Posterior cingulate gyrus (tissue), 11 donors: ENCODE data around the gene RNF220.

Experiments
- DNase-seq, 10 donors: peaks; one replicate each; pipeline versions ENCODE4 v3.0.0 to v3.0.0-alpha.2; 2020 to 2021; ENCODE audit warnings: mixed read lengths in 3 of 10
- intact Hi-C: fragments of 100-400 bp; cut with DNase I; formaldehyde crosslinking; loops from one replicate; pipeline ENCODE4 v1.15.1; 2023

The RNF220 gene

DNA sequence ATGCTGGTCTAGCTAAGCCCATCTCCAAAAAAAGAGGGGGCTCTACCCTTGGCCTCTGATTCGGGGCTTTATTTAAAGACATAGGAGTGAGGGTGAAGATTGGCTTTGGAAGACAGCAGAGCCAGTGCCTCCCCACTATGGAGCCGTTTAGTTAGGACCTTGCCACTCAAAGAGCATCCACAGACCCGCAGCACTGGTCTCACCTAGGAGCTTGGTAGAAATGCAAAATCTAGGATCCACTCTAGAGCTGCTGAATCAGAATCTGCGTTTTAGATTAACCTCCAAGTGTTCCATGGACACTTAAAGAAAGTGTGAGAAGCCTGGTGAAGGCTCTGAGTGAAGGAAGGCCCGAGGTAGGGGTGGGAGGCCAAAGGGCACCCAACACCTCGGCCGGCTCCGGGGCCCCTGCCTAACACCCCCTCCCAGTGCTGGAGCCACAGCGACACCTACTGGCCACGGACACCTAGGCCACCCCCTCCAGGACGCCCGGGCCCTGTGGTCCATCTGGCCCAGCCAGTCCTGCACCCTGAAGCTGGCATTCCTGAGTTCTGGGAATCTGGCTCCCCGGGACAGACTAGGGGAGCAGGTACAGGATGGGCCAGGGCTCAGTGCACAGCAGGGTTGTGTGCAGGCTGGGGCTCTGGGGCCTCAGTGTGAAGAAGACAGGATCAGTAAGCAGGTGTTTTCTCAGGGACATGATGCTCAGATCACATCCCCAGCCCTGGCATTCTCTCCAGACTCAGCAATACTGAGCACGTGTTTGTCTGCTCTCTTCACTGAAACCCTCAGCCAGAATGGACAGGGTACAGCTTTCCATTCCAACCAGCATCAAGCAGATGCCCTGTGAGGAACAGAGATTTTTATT is 190.0 kb downstream of the RNF220 start:
- peak; percentile 63 to 97 (median 89) for DNase-seq
- intact Hi-C loops: loop anchor here (2.0 to 10.0 kb wide), 3 partner anchors 188 to 380 kb away; partner anchors contain the start of genes DMAP1 and RNF220

DNA sequence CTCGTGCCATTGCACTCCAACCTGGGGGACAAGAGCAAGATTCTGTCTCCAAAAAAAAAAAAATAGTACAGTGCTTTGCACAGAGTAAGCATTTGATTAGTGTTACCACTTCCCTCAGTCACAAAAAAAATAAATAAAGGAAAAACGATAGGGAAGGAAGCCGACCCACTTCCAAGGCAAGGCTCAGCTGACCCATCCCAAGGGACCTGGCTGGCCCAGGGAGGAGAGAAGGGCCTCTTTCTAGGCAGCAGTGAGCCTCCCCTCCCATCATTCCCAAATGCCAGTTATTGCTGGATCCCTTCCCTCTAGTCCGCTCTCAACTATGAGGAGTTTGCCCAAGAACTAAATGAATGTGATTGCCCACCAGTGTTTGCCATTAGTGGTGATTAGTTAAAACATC is 191.5 kb downstream of the RNF220 start:
- intact Hi-C loops: loop anchor here (10.0 kb wide), 1 partner anchor 382 kb away; the partner anchor contains the start of gene DMAP1

DNA sequence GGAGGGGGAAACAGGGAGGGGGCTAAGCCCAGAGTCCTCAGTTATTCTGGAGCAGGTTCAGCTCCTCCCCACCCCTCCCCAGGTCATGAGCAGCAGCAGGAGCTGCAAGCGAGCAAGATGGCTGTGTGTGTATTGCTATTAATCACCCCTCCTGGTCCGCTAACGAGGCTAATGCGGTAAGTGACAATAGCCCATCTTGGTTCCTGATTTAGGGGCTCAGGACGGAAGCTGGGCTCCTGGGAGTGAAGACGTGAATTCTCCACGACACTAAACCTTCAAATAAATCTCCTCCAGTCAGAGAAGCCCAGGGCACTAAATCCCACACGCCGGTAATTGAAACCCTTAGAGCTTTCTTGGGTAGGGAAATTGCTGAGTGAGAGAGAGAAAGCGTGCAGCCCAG is 193.1 kb downstream of the RNF220 start:
- intact Hi-C loops: loop anchor here (10.0 kb wide), 1 partner anchor 383 kb away; the partner anchor contains the start of gene DMAP1
- no peak for DNase-seq

More for the DNA sequence above, 191.5 kb downstream of the RNF220 start:
- peak in 1 of 10 donors; percentile 52 for DNase-seq

DNA sequence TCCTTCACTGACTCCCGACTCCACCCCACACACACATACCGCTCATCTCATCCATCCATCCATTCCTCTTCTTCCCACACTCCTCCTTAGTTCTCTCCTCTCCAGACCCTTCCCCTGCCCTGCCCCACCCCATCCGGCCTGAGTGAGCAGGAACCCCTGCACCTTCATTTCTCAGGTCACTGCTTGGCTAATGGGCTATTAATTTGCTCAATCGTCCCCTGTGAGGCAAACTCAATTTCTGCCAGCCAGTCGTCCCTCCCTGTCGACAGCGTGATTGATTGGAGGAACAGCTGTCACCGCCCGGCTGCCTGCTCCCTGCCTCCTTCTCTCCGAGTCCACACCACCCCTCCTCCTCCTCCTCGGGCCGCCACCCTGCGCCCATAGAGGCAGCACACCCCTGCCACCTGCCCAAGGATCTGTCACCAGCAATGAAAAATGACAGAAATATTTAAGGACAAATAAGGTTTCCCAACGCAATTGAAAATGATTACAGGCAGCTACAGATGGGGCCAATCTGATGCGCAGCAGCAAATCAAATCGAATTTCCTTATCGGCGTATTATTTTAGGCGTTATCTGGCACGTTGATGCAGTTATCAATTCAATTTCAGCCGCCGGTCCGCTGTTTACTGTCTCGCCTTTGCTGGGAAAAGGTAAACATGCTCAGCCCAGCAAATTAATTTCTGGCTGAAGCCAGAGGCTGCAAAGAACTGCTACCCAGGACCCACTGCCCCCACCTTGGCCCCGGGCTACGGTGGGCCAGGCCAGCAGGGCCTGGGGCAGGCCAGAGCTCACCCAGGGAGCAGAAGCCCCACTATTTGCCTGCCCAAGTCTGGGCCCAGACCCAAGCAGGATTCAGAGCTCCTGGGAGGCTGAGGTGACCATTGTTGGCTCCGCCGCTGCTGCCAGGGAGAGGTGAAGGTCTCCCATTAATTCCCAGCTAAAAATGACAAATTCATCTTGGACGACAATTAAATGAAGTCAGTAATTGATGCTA is 197.9 kb downstream of the RNF220 start:
- intact Hi-C loops: no loop called here
- DNase-seq: peak in 3 of 10 donors; percentile 42 to 87 (median 82)

DNA sequence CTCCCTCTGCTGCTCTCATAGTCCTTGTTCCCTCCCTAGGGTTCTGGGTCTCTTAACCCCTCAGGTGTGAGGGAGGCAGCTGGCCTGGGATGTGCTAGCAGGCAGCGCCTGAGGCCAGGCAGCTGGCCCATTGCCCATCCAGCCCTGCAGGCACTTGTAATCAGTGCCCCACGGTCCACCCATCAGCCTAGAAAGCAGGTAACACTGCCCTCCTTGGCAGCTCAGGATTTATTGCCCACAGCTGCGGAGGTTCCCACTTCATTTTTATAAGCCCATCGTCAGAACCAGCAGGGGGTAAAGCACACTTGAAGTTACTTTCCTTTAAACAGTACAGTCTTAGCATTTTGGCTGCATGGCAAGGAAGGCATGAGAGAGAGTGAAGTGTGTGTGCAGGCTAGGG is 198.7 kb downstream of the RNF220 start:
- intact Hi-C loops: no loop called here
- DNase-seq: peak in 1 of 10 donors; percentile 56

DNA sequence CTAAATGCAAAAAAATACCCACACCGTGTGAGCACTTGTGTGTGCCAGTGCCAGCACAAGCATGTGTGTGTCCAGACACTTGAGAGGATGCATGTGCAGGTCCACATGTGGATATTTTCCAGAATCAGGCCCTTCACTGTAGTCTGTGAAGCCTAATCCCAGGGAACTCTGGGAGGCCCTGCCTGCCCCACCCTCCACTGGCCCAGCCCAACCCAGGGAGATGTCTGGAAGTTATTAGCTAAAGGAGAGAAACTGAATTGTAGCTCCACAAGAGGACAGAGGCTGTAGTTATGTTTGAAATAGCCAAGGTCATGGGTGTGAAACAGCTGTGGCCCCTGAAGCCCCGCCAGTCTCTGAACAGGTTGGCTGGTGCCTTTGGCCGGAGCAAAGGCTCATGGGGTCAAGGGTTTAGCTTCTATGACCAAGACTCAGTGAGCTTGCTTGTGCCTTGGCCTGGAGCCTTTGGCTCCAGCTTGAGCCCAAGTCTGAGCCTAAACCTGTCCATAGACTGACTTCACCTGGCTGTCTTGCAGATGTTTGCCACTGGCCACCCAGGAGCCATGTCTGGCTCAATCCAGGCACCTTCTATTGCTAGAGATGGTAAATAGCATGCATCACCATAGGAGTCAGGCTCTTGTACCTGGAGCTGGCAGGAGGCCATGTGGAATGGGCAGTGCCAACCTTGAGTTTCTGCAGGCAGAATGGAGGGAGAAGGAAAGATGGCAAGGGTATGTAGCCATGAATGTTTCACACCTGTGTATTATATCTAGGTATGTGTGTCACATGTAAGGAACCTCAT is 199.3 kb downstream of the RNF220 start:
- intact Hi-C loops: no loop called here
- peak in 1 of 10 donors; percentile 57 for DNase-seq

DNA sequence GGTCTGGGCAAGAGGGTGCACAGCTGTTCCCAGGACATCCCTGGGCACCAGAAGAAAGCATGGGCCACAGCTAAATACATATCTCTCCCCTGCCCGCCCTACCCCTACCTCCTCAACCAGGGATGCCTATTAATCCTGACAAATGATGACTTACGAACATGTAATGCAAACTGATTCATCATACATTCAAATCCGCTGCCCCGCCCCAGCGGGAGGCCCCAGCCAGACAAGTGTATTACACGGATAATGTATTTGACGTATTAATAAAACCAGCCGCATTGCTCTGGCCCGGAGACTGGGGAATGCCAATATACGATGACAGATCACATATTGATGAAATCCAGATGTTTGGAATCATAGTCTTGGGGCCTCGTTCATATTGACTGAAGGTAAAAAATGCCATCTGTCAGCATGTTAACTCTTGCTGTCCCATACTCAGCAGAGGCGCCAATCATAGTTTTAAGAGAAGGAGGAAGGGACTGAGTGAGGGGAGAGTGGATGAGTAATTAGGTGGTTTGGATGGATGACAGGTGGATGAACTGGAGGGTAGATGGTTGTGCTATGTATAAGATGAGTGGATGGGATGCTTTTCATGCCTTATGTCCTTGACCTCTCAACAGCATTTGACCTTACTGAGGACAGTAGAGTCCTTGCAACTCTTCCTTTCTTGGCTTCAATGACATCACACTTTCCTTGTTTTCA is 201.0 kb downstream of the RNF220 start:
- intact Hi-C loops: loop anchor here (5.0 kb wide), 1 partner anchor 46 kb away; no protein-coding TSS in a partner anchor
- peak in 1 of 10 donors; percentile 48 for DNase-seq

DNA sequence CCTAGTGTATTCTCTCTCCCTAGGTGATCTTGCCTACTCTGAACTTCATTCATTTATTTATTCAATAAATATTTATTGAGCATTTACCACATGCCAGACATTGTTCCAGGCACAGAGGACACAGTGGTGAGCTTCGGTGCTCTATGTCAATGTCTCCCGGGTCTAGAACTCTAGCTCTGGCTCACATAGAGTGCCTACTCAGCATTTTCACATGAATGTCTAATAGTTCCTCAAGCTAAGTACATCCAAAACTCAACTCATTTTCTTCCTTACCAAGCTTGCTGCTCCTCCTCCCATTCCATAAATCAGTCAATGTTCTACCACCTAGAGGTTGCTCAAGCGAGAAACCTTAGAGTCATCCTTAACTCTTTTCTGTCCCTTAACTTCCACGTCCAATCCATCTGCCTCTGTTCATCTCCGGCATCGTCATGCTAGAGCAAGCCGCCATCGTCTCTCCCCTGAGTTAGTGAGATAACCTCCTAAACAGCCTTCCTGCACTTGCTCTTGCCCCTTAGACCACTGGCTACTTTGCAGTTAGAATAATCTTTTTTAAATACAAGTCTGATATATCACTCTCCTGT is 201.7 kb downstream of the RNF220 start:
- intact Hi-C loops: loop anchor here (5.0 kb wide), 1 partner anchor 46 kb away; no protein-coding TSS in a partner anchor
- no peak for DNase-seq

DNA sequence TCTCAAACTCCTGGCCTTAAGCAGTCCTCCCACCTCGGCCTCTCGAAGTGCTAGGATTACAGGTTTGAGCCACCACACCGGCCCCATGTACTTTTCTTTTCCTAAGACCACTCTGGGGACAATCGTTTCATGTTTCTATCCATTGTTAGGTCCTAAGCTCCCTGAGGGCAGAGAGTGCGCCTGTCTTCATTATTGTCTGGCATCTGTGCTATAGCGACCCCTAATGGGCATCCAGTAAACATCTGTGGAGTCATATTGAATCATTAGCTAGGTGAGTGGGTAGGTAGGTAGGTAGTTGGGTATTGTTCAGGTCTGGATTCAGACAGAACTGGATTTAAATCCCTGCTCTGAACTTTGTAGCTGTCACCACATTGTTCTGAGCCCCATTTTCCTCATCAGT is 203.1 kb downstream of the RNF220 start:
- intact Hi-C loops: loop anchor here (5.0 kb wide), 1 partner anchor 44 kb away; no protein-coding TSS in a partner anchor
- no peak for DNase-seq

DNA sequence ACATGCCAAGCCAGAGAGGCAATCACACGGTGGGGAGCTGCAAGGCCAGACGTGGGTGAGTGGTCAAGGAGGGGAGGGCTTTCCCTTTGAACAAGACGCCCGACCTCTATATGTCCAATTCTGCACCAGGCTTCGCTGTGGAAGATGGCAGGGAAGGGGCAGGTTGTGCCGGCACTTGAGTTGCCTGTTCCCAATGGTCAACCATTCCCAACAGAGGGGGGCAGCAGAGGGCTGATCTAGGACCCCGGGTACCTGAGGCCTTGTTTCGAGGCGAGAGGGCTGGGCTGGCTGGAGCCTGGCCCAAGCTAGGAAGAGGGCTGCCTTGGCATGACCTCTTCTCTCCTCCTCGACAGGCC is 204.3 kb downstream of the RNF220 start:
- intact Hi-C loops: loop anchor here (5.0 kb wide), 1 partner anchor 43 kb away; no protein-coding TSS in a partner anchor

DNA sequence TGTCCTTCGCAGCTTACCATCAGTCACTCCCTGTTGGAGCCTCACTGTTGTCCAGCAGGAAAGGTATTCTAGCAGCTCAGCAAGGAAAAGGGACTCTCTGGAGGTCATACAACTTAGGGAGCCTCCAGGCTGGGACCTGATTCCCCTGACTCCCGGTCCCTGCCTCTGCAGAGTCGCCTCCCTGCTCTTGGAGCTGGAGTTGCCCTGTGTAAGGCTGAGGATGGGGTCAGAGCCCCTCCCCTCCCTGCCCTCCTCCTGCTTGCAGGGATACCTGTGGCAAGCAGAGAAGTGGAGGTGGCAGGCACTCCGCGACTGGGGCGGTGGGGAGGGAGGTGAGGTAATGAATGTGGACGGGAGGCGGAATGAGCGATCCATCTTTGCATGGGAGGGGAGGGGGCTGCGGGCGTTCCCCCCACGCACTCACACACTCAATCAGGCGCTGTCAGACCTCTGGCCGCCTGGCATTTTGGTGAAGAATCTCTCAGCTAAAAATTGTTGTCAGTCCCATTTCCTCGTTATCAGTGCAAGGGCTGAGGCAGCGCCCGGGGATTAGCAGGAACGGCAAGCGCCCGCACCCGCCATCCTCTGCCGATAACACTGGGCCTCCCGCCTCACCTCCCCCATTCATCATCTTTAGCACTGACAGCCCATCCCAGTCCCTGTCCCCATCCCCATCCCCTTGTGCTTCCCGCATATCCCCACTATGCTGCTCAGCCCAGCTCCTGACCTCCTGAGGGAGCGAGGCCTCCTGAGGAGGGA is 204.9 kb downstream of the RNF220 start:
- intact Hi-C loops: loop anchor here (5.0 kb wide), 1 partner anchor 42 kb away; no protein-coding TSS in a partner anchor

More for the DNA sequence above, 204.3 kb downstream of the RNF220 start:
- peak in 5 of 10 donors; percentile 27 to 63 (median 52) for DNase-seq

DNA sequence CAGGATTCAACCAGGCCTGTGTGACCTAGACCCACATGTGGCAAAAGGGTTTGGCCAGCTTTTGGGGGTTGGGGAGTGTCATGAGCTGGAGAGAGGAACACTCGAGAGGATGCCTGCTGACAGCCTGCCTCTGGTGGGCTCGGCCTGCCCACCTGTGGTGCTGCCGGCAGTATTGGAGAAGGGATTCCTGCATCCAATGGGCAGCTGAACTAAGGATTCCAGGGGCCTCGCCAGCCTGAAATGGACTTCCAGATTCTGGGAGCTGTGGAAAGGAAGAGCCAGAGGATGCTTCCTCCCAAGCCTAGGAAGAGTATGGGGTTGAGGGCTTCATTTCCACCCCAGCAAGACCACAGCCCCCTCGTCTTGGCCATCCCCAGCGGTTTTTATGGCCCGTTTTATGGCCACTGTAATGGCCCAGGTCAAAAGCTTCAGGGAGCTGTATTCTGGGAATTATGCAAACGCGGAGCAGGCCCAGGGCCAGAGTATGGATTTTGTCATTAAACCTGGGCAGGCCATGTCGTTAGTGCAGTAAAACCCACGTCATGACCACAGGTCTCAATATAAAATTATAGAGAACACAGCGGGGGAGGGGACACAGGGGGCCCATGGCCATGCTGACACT is 205.6 kb downstream of the RNF220 start:
- no peak for DNase-seq
- intact Hi-C loops: no loop called here

More for the DNA sequence above, 204.9 kb downstream of the RNF220 start:
- no peak for DNase-seq

DNA sequence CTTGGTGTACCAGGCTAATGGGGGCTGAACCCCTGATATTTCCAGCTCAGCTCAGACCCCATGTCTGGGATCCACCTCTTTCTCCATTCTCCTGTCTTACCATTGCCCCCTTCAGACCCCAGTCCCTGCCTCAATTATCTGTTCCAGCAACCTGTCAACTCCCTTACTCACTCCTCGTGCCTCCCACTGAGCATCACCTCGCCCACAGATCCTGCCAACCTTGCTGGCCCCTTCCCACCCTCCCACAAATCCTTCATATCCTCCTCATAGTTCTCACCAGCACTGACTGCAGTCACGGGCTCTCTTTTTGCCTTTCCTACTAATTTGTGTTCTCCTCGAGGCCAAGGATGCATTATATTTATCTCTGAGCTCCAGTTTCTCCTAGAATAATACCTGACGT is 206.4 kb downstream of the RNF220 start:
- intact Hi-C loops: no loop called here
- no peak for DNase-seq

DNA sequence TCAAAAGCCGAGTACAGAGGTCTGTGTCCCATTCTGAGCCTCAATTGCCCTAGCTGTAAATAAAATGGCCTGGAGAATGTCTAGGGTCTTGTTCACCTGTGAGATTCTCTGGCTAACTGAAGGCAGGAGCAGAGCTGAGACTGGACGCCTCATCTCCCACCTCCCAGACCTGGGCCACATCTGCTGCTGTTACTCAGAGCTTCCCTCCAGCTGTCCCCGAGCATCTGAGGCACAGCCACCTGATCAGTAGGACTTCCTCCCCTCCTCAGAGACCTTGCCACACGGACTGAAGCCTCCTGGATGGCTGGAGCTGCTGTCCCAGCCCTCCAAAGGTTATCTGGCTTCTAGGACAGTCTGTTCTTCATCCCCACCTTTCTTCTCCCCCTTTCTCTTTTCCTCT is 206.8 kb downstream of the RNF220 start:
- DNase-seq: no peak
- intact Hi-C loops: no loop called here

DNA sequence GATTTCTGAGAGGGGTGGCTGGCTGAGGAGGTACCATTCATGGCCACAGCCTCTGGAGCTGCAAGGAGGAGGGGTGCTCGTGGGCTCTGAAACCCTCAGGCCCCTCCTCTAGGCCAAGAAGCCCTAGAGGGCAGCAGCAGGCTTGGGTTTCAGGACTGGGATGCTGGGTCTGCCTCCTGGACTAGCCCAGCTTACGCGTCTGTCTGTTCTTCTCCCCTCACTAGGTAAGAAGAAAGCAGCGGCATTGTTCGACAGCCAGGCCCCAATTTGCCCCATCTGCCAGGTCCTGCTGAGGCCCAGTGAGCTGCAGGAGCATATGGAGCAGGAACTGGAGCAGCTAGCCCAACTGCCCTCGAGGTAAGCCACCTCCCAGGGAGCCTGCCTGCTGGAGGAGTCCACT is 208.9 kb downstream of the RNF220 start:
- intact Hi-C loops: no loop called here

DNA sequence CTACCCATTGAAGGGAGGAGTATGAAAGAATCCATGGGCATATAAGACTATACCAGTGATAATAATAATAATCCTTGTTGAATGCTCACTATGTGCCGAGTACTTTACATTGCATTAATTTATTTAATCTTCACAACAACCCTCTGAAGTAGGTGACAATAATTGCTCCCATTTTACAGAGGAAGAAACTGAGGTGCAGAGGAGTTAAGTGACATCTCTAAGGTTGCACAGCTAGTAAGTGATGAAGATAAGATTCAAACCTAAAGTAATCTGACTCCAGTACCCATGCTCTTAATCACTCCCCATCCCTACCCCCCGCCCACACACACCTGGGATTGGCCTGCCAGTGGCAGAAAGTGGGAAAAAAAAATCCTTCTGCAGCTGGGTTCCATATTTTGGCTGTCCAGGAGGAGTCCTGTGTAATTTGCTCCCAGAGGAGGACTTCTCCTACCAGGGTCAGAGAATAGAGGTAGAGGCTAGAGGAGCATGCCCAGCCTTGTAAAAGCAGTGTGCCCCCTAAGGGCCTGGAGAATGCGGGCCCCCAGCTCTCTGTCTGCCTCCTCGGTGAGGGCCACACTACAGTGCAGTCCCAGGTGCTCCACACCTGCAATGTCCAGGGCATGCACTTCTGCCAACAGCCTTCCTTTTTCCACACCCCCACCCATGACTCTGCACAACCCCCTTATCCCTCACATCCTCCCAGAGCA is 211.4 kb downstream of the RNF220 start:
- no peak for DNase-seq
- intact Hi-C loops: no loop called here

More for the DNA sequence above, 208.9 kb downstream of the RNF220 start:
- DNase-seq: no peak
